Keratinocyte (primary cell): ENCODE data around the gene RAB4B.

Source experiments
- CTCF ChIP-seq, 3 experiments: IDR thresholded peaks in 1 of 3; conservative IDR thresholded peaks in 1 of 3; optimal IDR thresholded peaks in 1 of 3; 2 replicates in 2 of 3; 3 replicates in 1 of 3; pipeline versions ENCODE3 to v1.5.1; 2011; ENCODE audit warnings: low read length in 3 of 3, mild to moderate bottlenecking in 3 of 3, moderate library complexity in 2 of 3, control low read depth in 1 of 3, inconsistent platforms in 1 of 3; ENCODE audit not compliant: insufficient read depth in 2 of 3; ENCODE audit errors: extremely low read depth in 1 of 3
- EZH2 ChIP-seq: IDR thresholded peaks from one replicate; pipeline ENCODE4 v1.6.1; 2012; ENCODE audit warnings: inconsistent platforms, mild to moderate bottlenecking, low read length, moderate library complexity

- TF ChIP-seq CTCF (optimal IDR thresholded peaks at IDR 0.05 in 1 of 3, IDR thresholded peaks at IDR 0.05 in 1 of 3, conservative IDR thresholded peaks at IDR 0.05 in 1 of 3; ENCODE audit: extremely low read depth in 1 of 3, insufficient read depth in 2 of 3, low read length in 3 of 3) (no peak), EZH2 (no peak)
Observed at GRCh38 chr19:40736661-40737060, 41.4 kb upstream of the RAB4B start.
